ENCODE results near the gene GDPD5. TPM values are rescaled to one million over a fixed set of nuclear protein-coding genes. Genes with fewer than 3 reads are reported as not detected.
A peak's percentile ranks its signal among the peaks of the same experiment; 100 is the strongest.

Gene GDPD5
- total and polyA plus RNA-seq, 9 of the 15 experiments (the other 6 are each of a cell fraction or from before 2014, with no cell fraction given) = 0.32 to 27.3 (median 8.0) TPM

GRCh38 chr11:75474240-75474639, 51.5 kb downstream of the GDPD5 start:
- FAIRE-seq = no peak

More at GRCh38 chr11:75474240-75474639, 51.5 kb downstream of the GDPD5 start:
- Histone ChIP-seq H3K4me1 (replicated peaks in 1 of 2; ENCODE audit: control insufficient read depth in 2 of 2, insufficient read depth in 2 of 2, low read length in 2 of 2) (peaks cover 32 to 33% of the 10 kb centered on the region in 2 experiments), H3K4me3 (no peak overlapping the region), H3K9ac (ENCODE audit: insufficient read depth in 1 of 2, low read depth in 2 of 2, low read length in 2 of 2) (peak overlapping the region in 1 of 2 experiments; percentile 7; a peak in 1 of 4 replicates), H3K36me3 (ENCODE audit: control insufficient read depth, insufficient read depth, low read length) (no peaks in the 10 kb centered on the region; the same call in 2 of the 3 replicates), H4K20me1 (replicated peaks; ENCODE audit: control insufficient read depth, insufficient read depth, low read length) (no peaks in the 10 kb centered on the region), H3K9me3 (replicated peaks; ENCODE audit: control insufficient read depth, insufficient read depth, low read depth, low read length) (no peaks in the 10 kb centered on the region), H3K27ac (ENCODE audit: extremely low read depth, low read depth, low read length) (no peak overlapping the region), H2AFZ (ENCODE audit: low read depth, low read length) (no peak overlapping the region), H3K79me2 (ENCODE audit: control insufficient read depth, insufficient read depth, low read length) (no peaks in the 10 kb centered on the region), H3K4me2 (ENCODE audit: insufficient read depth, low read length) (no peak overlapping the region), H3K27me3 (ENCODE audit: control insufficient read depth in 2 of 2, insufficient read depth in 2 of 2, low read length in 2 of 2) (no peaks in the 10 kb centered on the region), H3K9me1 (ENCODE audit: control insufficient read depth, insufficient read depth, low read length) (peaks cover 4% of the 10 kb centered on the region)
- POLR2A ChIA-PET = no interaction called here
- 75% methylated on average over 1 of the region's 1 CpG for WGBS (ENCODE audit: insufficient coverage, low coverage, missing lambda C conversion rate)
- ATAC-seq (no peak), DNase-seq (ENCODE audit: extremely low read depth in 1 of 4, low spot score in 3 of 4) (no peak)
- in situ Hi-C loops (cut with MboI) (no loop called here), intact Hi-C loops (cut with micrococcal nuclease) (no loop called here)
- BruUV-seq (replicated peaks) = no TSS peak
- TF ChIP-seq ZBTB7A (IDR thresholded peaks at IDR 0.05; ENCODE audit: borderline replicate concordance, control insufficient read depth, low read depth, low read length) (no peak), ZNF12 (CRISPR knock-in tag; IDR thresholded peaks at IDR 0.05) (no peak), ZNF586 (CRISPR knock-in tag; conservative IDR thresholded peaks at IDR 0.05) (no peak), DMBX1 (CRISPR knock-in tag; IDR thresholded peaks at IDR 0.05; ENCODE audit: borderline replicate concordance) (no peak), NFIX (CRISPR knock-in tag; IDR thresholded peaks at IDR 0.05; ENCODE audit: low read depth) (no peak), NCOR1 (IDR thresholded peaks at IDR 0.05) (no peak), CXXC5 (CRISPR knock-in tag; IDR thresholded peaks at IDR 0.05) (no peak), IRF9 (tag; IDR thresholded peaks at IDR 0.05) (no peak), ZBED1 (IDR thresholded peaks at IDR 0.05) (no peak), ZNF830 (CRISPR knock-in tag; IDR thresholded peaks at IDR 0.05) (no peak), ZNF584 (CRISPR knock-in tag; IDR thresholded peaks at IDR 0.05; ENCODE audit: low read depth) (no peak), RUNX1 (IDR thresholded peaks at IDR 0.05; ENCODE audit: low read depth) (no peak), JUNB (CRISPR knock-in tag; conservative IDR thresholded peaks at IDR 0.05) (no peak), SMC3 (conservative IDR thresholded peaks at IDR 0.05; ENCODE audit: insufficient read depth, low read depth, low read length) (no peak), PHB (CRISPR knock-in tag; IDR thresholded peaks at IDR 0.05) (no peak), SMARCA4 (IDR thresholded peaks at IDR 0.05) (no peak), ZNF408 (CRISPR knock-in tag; IDR thresholded peaks at IDR 0.05; ENCODE audit: low read depth) (no peak), NR2C2 (CRISPR knock-in tag; IDR thresholded peaks at IDR 0.05) (no peak), NR2C2 (tag; IDR thresholded peaks at IDR 0.05) (no peak)
- CTCF ChIA-PET (ENCODE audit: low intra/inter-chr PET ratio) = no interaction called here
